Right kidney (tissue), 1 donor: ENCODE results near the gene ZP3.
"Not testable (repeated sequence)": the region's sequence is repeated elsewhere in the genome, so short reads cannot be mapped to it uniquely, and the experiment has no call there.

Source experiments
- DNase-seq: peaks from one replicate; pipeline ENCODE4 v3.0.0-alpha.2; 2016

Gene ZP3

GRCh38 chr7:76484456-76484855, 59.7 kb downstream of the ZP3 start:
- not testable (repeated sequence) for DNase-seq

- not testable (repeated sequence) for DNase-seq
These were observed 61.3 kb downstream of the ZP3 start for GRCh38 chr7:76485822-76486610.

GRCh38 chr7:76486618-76487017, 61.9 kb downstream of the ZP3 start:
- not testable (repeated sequence) for DNase-seq

- not testable (repeated sequence) for DNase-seq
These were observed 63.2 kb downstream of the ZP3 start for GRCh38 chr7:76487969-76488368.
